Liver (tissue), 3 donors: ENCODE measurements around the gene LDB3.

Experiments used
- FOXA1 ChIP-seq: IDR thresholded peaks from 2 replicates; pipeline ENCODE4 v1.6.1; 2016; ENCODE audit warnings: antibody characterized with exemption
- GABPA ChIP-seq, 2 donors: IDR thresholded peaks in 1 of 2; conservative IDR thresholded peaks in 1 of 2; 2 replicates each; pipeline ENCODE4 v1.6.1; 2016; ENCODE audit warnings: antibody characterized with exemption in 2 of 2, mild to moderate bottlenecking in 1 of 2, moderate library complexity in 1 of 2
- JUND ChIP-seq, 2 donors: IDR thresholded peaks; 2 replicates each; pipeline ENCODE4 v1.6.1; 2016; ENCODE audit warnings: antibody characterized with exemption in 2 of 2
- MAX ChIP-seq: IDR thresholded peaks from 2 replicates; pipeline ENCODE4 v1.6.1; 2016; ENCODE audit warnings: antibody characterized with exemption
- RAD21 ChIP-seq, 2 donors: IDR thresholded peaks; 2 replicates each; pipeline ENCODE4 v1.6.1; 2016; ENCODE audit warnings: antibody characterized with exemption in 2 of 2, mild to moderate bottlenecking in 2 of 2
- SP1 ChIP-seq: IDR thresholded peaks from 2 replicates; pipeline ENCODE4 v1.6.1; 2018; ENCODE audit warnings: antibody characterized with exemption, mild to moderate bottlenecking
- TAF1 ChIP-seq: conservative IDR thresholded peaks from 2 replicates; pipeline ENCODE4 v1.6.1; 2016; ENCODE audit warnings: antibody characterized with exemption, mild to moderate bottlenecking
- YY1 ChIP-seq: IDR thresholded peaks from 2 replicates; pipeline ENCODE4 v1.6.1; 2016; ENCODE audit warnings: antibody characterized with exemption, mild to moderate bottlenecking
- TF ChIP-seq, protein P1 (sequence below): fragments of 150-350 bp; IDR thresholded peaks from 2 replicates; pipeline ENCODE4 v1.5.1; 2017; ENCODE audit warnings: improper control_type of control experiment, low read depth, low read length; ENCODE audit not compliant: missing input control
- TF ChIP-seq, protein P2 (sequence below): IDR thresholded peaks from 2 replicates; pipeline ENCODE4 v1.6.1; 2016; ENCODE audit warnings: antibody characterized with exemption, mild to moderate bottlenecking
- donor health status: healthy.
- donor health status: healthy.

GRCh38 chr10:86674912-86675311, 6.6 kb downstream of the LDB3 start:
- TF ChIP-seq, protein P1, sequence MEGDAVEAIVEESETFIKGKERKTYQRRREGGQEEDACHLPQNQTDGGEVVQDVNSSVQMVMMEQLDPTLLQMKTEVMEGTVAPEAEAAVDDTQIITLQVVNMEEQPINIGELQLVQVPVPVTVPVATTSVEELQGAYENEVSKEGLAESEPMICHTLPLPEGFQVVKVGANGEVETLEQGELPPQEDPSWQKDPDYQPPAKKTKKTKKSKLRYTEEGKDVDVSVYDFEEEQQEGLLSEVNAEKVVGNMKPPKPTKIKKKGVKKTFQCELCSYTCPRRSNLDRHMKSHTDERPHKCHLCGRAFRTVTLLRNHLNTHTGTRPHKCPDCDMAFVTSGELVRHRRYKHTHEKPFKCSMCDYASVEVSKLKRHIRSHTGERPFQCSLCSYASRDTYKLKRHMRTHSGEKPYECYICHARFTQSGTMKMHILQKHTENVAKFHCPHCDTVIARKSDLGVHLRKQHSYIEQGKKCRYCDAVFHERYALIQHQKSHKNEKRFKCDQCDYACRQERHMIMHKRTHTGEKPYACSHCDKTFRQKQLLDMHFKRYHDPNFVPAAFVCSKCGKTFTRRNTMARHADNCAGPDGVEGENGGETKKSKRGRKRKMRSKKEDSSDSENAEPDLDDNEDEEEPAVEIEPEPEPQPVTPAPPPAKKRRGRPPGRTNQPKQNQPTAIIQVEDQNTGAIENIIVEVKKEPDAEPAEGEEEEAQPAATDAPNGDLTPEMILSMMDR = no peak
- TF ChIP-seq MAX (no peak), YY1 (no peak), GABPA (IDR thresholded peaks at IDR 0.05 in 1 of 2, conservative IDR thresholded peaks at IDR 0.05 in 1 of 2) (no peak), FOXA1 (no peak), SP1 (no peak), RAD21 (IDR thresholded peaks at IDR 0.05) (no peak), TAF1 (no peak), JUND (IDR thresholded peaks at IDR 0.05) (no peak)
- TF ChIP-seq, protein P2, sequence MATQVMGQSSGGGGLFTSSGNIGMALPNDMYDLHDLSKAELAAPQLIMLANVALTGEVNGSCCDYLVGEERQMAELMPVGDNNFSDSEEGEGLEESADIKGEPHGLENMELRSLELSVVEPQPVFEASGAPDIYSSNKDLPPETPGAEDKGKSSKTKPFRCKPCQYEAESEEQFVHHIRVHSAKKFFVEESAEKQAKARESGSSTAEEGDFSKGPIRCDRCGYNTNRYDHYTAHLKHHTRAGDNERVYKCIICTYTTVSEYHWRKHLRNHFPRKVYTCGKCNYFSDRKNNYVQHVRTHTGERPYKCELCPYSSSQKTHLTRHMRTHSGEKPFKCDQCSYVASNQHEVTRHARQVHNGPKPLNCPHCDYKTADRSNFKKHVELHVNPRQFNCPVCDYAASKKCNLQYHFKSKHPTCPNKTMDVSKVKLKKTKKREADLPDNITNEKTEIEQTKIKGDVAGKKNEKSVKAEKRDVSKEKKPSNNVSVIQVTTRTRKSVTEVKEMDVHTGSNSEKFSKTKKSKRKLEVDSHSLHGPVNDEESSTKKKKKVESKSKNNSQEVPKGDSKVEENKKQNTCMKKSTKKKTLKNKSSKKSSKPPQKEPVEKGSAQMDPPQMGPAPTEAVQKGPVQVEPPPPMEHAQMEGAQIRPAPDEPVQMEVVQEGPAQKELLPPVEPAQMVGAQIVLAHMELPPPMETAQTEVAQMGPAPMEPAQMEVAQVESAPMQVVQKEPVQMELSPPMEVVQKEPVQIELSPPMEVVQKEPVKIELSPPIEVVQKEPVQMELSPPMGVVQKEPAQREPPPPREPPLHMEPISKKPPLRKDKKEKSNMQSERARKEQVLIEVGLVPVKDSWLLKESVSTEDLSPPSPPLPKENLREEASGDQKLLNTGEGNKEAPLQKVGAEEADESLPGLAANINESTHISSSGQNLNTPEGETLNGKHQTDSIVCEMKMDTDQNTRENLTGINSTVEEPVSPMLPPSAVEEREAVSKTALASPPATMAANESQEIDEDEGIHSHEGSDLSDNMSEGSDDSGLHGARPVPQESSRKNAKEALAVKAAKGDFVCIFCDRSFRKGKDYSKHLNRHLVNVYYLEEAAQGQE = no peak
